ENCODE measurements around the gene NPAS1.

Gene NPAS1

GRCh38 chr19:47082493-47082892, 62.9 kb downstream of the NPAS1 start:
- ATAC-seq, result no peak

GRCh38 chr19:47084879-47085439, 65.3 kb downstream of the NPAS1 start:
- ATAC-seq (no peak), DNase-seq (no peak)

More at GRCh38 chr19:47082493-47082892, 62.9 kb downstream of the NPAS1 start:
- DNase-seq, result no peak

GRCh38 chr19:47086280-47086679, 66.6 kb downstream of the NPAS1 start:
- DNase-seq, result no peak
- ATAC-seq, result no peak

GRCh38 chr19:47089767-47090350, 70.2 kb downstream of the NPAS1 start:
- DNase-seq, result no peak

GRCh38 chr19:47093254-47093653, 73.6 kb downstream of the NPAS1 start:
- no peak for DNase-seq
- no peak for ATAC-seq

More at GRCh38 chr19:47089767-47090350, 70.2 kb downstream of the NPAS1 start:
- ATAC-seq, result no peak

GRCh38 chr19:47093841-47094240, 74.2 kb downstream of the NPAS1 start:
- peak; percentile 55 for DNase-seq
- peak; percentile 79 for ATAC-seq

- ATAC-seq (peak; percentile 70), DNase-seq (peak; percentile 44)
Observed at GRCh38 chr19:47094557-47095475, 75.2 kb downstream of the NPAS1 start.
